ENCODE measurements around the gene SLC4A11.

The SLC4A11 gene

GRCh38 chr20:3213226-3213625, 25.8 kb downstream of the SLC4A11 start:
- Histone ChIP-seq H3K9me3 (ENCODE audit: control insufficient read depth, insufficient read depth, low read depth, low read length) (no peaks in the 10 kb centered on the region), H3K27me3 (ENCODE audit: control insufficient read depth, insufficient read depth, low read length) (no peaks in the 10 kb centered on the region), H3K4me3 (ENCODE audit: low read depth, low read length) (no peak overlapping the region), H3K9ac (ENCODE audit: low read length) (no peak overlapping the region), H3K4me1 (ENCODE audit: control insufficient read depth, insufficient read depth, low read length) (peaks cover 4% of the 10 kb centered on the region; the same call in 1 of the 2 replicates), H3K27ac (ENCODE audit: low read depth, low read length) (no peak overlapping the region), H3K36me3 (ENCODE audit: control insufficient read depth, insufficient read depth, low read length) (peaks cover 38% of the 10 kb centered on the region)

GRCh38 chr20:3210346-3210745, 28.6 kb downstream of the SLC4A11 start:
- Histone ChIP-seq H3K9ac (ENCODE audit: low read length) (peak overlapping the region; percentile 93), H3K27me3 (ENCODE audit: control insufficient read depth, insufficient read depth, low read length) (no peaks in the 10 kb centered on the region), H3K27ac (ENCODE audit: low read depth, low read length) (no peak overlapping the region), H3K4me3 (ENCODE audit: low read depth, low read length) (peak overlapping the region; percentile 82), H3K9me3 (ENCODE audit: control insufficient read depth, insufficient read depth, low read depth, low read length) (no peaks in the 10 kb centered on the region), H3K36me3 (ENCODE audit: control insufficient read depth, insufficient read depth, low read length) (peaks cover 25% of the 10 kb centered on the region), H3K4me1 (ENCODE audit: control insufficient read depth, insufficient read depth, low read length) (peaks cover 4% of the 10 kb centered on the region; the same call in 1 of the 2 replicates)

- Histone ChIP-seq H3K9me3 (ENCODE audit: control insufficient read depth, insufficient read depth, low read depth, low read length) (no peaks in the 10 kb centered on the region), H3K36me3 (ENCODE audit: control insufficient read depth, insufficient read depth, low read length) (peaks cover 21% of the 10 kb centered on the region), H3K4me1 (ENCODE audit: control insufficient read depth, insufficient read depth, low read length) (peaks cover 4% of the 10 kb centered on the region; the same call in 1 of the 2 replicates), H3K27me3 (ENCODE audit: control insufficient read depth, insufficient read depth, low read length) (no peaks in the 10 kb centered on the region), H3K4me3 (ENCODE audit: low read depth, low read length) (peak overlapping the region; percentile 82), H3K9ac (ENCODE audit: low read length) (peak overlapping the region; percentile 93), H3K27ac (ENCODE audit: low read depth, low read length) (0 out of 2 replicates have a peak overlapping the region, but pooled peaks have one; percentile 69)
Observed at GRCh38 chr20:3209946-3210317, 29.1 kb downstream of the SLC4A11 start.

DNA sequence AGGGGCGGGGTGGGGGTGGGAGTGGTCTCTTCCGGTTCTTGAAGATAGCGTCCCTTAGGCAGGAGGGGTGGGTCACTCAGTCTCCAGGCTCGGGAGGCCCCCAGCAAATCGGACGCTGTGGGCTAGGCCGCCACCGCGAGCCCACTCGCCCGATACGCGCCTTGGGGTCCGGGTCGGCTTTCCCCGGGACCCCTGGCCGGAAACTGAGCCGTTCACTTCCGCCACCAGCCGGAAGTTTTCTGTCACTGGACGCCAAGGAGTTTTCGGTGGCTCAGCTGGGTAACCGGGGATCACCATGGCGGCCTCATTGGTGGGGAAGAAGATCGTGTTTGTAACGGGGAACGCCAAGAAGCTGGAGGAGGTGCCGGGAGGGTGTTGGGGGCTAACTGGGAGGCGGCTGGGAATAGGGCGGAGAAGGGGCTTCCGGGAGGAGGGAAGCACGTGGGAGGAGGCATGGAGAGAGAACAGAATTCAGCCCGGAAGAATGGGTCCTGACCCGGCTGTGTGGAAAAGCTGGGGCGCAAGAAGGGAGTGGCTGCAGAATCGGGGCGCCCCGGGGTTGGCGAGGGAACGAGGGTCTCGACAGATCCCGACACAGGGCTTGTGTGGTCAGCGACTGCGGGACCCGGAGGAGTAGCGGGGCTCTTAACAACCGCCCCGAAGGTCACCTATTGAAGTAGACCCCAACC, 29.6 kb downstream of the SLC4A11 start, which contains the start of gene ITPA:
TSS of gene ITPA (plus strand) at position 242 of the 689 bp plus-strand sequence. CDS start at position 296, 54 bp downstream.
- Histone ChIP-seq H3K9me3 (ENCODE audit: control insufficient read depth, insufficient read depth, low read depth, low read length) (no peaks in the 10 kb centered on the region), H3K4me1 (ENCODE audit: control insufficient read depth, insufficient read depth, low read length) (peaks cover 4% of the 10 kb centered on the region; the same call in 1 of the 2 replicates), H3K36me3 (ENCODE audit: control insufficient read depth, insufficient read depth, low read length) (peaks cover 18% of the 10 kb centered on the region), H3K9ac (ENCODE audit: low read length) (peak within 1 kb of the TSS; percentile 93), H3K27ac (ENCODE audit: low read depth, low read length) (peak within 1 kb of the TSS; percentile 69; the same call in 1 of the 2 replicates), H3K27me3 (ENCODE audit: control insufficient read depth, insufficient read depth, low read length) (no peaks in the 10 kb centered on the region), H3K4me3 (ENCODE audit: low read depth, low read length) (peak within 1 kb of the TSS; percentile 82)

DNA sequence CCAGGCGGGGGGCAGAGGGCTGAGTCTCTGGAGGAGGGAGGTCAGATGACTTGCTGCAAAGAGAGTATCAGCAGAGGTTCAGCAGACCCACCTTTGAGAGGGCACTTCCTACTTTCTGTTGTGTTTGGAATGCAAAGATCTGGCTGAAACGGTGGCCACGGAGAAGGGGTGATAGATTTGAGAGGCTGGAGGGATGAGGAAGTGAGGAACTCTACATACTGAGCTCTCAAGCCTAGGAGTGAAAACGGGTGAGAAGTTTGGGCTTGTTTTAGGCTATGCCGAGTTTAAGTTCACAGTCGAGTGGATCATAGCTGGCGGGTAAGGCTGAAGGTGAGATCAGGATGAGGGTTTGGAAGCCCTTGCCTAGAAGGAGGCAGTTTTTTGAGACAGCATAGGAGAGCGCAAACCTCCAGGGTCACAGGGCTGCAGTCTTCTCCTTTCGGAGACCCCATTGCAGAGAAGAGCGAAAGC, 30.2 kb downstream of the SLC4A11 start:
- Histone ChIP-seq H3K36me3 (ENCODE audit: control insufficient read depth, insufficient read depth, low read length) (peaks cover 13% of the 10 kb centered on the region), H3K27ac (ENCODE audit: low read depth, low read length) (peak overlapping the region; percentile 69; the same call in 1 of the 2 replicates), H3K4me1 (ENCODE audit: control insufficient read depth, insufficient read depth, low read length) (peaks cover 4% of the 10 kb centered on the region; the same call in 1 of the 2 replicates), H3K27me3 (ENCODE audit: control insufficient read depth, insufficient read depth, low read length) (no peaks in the 10 kb centered on the region), H3K4me3 (ENCODE audit: low read depth, low read length) (peak overlapping the region; percentile 82), H3K9me3 (ENCODE audit: control insufficient read depth, insufficient read depth, low read depth, low read length) (no peaks in the 10 kb centered on the region), H3K9ac (ENCODE audit: low read length) (peak overlapping the region; percentile 93)

DNA sequence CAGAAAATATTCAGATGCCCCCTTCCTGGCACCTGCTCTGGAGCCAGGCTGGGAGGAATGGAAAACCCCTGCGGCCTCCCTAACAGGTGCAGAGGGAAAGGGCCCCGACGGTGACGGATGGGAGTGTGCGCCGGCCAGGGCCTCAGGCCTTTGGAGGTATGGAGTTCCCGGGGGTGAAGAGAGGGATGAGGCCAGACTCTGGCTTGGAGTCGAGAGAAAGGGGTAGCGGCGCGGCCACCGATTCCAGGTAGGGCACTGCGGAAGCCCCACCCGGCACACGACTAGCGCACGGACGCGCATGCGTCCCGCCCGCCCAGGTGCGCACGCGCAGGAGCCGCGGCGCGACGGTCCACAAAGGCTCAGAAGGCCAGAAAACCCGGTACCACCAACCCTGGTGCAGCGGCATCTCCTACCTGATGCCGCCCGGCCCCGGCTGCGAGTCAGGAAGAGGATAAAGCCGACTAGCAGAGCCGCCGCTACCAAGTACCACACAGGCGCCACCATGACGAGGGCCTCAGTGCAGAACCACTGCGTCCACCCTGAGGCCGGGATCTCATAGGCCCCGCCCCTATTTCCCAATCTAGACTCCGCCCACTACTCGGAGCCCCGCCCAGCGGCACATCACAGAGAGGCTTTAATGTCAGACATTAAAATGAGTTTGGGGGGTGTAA, 34.7 kb downstream of the SLC4A11 start, which contains the start of gene DDRGK1:
TSS of gene DDRGK1 (minus strand) at position 559 of the 671 bp plus-strand sequence. CDS start at position 504, 55 bp downstream.
- peak within 1 kb of the TSS; percentile 92 for H3K4me3 ChIP-seq (ENCODE audit: low read depth, low read length)
- H3K36me3 ChIP-seq (ENCODE audit: control insufficient read depth, insufficient read depth, low read length): peaks cover 22% of the 10 kb centered on the region
- H3K9me3 ChIP-seq (ENCODE audit: control insufficient read depth, insufficient read depth, low read depth, low read length): no peaks in the 10 kb centered on the region
- peaks cover 11% of the 10 kb centered on the region for H3K4me1 ChIP-seq (ENCODE audit: control insufficient read depth, insufficient read depth, low read length)
- peak within 1 kb of the TSS; percentile 80 for H3K9ac ChIP-seq (ENCODE audit: low read length)
- H3K27ac ChIP-seq (ENCODE audit: low read depth, low read length): peak within 1 kb of the TSS; percentile 56
- H3K27me3 ChIP-seq (ENCODE audit: control insufficient read depth, insufficient read depth, low read length): no peaks in the 10 kb centered on the region

DNA sequence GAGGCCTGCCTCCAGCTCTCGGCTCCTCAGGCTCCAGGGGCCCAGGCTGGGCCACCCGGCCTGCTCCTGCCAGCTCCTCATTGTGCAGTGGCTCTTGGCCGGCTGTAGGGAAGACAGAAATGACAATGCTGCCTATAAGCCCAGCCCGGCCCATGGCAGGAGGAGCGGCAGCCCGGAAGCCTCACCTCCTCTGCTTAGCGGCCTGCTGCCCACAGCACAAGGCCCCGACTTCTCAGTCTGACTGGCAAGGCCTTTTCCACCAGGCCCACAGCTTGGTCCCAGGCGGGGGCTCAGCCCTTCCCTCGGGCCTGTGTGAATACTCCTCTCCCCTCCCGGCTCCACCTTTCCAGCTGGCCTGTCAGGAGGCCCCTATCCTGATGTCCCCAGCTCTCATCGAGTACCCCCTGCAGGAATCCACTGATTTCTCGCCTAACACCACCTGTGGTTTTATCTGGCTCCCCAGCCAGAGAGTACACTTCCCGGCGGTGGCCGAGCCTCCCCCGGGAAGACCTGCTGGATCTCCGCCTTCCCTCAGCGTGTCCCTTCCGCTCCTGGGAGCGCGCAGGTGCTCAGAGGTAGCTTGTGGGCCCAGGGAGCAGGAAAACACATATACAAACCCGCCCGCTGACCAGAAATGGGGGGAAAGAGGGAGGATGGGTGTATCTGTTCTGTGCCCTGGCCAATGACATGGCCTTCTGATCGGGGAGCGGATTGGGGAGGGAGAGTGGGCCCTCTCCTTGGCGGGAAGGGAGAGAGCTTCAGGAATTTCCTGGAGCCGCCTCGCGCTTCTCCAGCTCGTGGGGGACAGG, 35.5 kb downstream of the SLC4A11 start:
- H3K4me1 ChIP-seq (ENCODE audit: control insufficient read depth, insufficient read depth, low read length): peaks cover 11% of the 10 kb centered on the region
- no peaks in the 10 kb centered on the region for H3K9me3 ChIP-seq (ENCODE audit: control insufficient read depth, insufficient read depth, low read depth, low read length)
- H3K4me3 ChIP-seq (ENCODE audit: low read depth, low read length): peak overlapping the region; percentile 92
- no peaks in the 10 kb centered on the region for H3K27me3 ChIP-seq (ENCODE audit: control insufficient read depth, insufficient read depth, low read length)
- peak overlapping the region; percentile 56; the same call in 1 of the 2 replicates for H3K27ac ChIP-seq (ENCODE audit: low read depth, low read length)
- H3K36me3 ChIP-seq (ENCODE audit: control insufficient read depth, insufficient read depth, low read length): peaks cover 28% of the 10 kb centered on the region
- peak overlapping the region; percentile 80 for H3K9ac ChIP-seq (ENCODE audit: low read length)

DNA sequence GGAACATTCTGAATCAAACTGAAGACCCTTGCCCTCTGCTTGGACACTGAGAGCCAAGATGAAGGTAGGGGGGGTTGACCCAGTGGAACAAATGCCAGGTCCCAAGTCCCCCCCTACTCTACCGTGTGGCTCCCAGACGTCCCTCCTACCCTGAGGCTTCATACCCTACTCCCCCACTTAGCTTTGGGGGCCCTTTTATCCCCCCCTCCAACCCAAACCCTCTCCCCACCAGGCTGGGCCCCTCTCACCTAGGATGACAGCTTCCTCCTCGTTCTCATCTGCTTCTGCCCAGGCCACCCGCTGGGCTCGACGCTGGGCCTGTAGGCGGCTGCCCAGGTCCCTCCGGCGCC, 36.0 kb downstream of the SLC4A11 start:
- H3K9me3 ChIP-seq (ENCODE audit: control insufficient read depth, insufficient read depth, low read depth, low read length): no peaks in the 10 kb centered on the region
- H3K9ac ChIP-seq (ENCODE audit: low read length): peak overlapping the region; percentile 80
- H3K36me3 ChIP-seq (ENCODE audit: control insufficient read depth, insufficient read depth, low read length): peaks cover 28% of the 10 kb centered on the region
- H3K27ac ChIP-seq (ENCODE audit: low read depth, low read length): no peak overlapping the region
- H3K4me3 ChIP-seq (ENCODE audit: low read depth, low read length): peak overlapping the region; percentile 92
- H3K4me1 ChIP-seq (ENCODE audit: control insufficient read depth, insufficient read depth, low read length): peaks cover 8% of the 10 kb centered on the region
- no peaks in the 10 kb centered on the region for H3K27me3 ChIP-seq (ENCODE audit: control insufficient read depth, insufficient read depth, low read length)

DNA sequence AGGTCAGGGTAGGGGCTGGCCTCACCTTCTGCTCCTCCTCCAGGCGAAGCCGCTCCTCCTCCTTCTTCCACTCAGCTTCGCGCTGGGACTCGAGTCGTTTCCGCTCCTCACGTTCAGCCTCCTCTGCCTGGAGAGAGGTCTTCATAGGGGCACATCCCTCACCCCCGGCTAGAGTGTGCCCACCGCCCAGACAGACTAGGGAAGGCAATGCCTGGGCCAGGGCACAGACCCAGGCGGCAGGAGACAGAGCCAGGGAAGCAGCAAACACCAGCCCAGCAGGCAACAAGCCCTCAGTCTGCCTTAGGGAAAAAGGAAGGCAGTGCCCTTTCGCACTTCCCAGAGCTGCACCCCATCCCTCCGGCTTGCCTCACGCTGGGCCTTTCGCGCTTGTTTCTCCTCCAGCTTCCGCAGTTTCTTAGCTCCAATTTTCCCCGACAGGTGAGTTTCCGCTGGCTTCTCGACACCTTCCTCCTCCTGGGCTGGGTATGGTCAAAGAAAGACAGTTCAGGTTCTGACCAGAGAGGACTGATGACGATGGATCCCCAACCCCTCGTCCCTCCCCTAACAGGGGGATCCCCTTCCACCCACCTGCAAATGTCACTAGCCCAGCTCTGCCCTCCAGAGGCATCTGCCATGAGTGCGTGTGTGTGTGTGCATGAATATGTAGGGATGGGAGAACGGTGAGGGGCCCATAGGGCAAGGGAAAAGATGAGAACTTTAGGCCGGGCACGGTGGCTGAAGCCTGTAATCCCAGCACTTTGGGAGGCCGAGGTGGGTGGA, 38.8 kb downstream of the SLC4A11 start:
- Histone ChIP-seq H3K27me3 (ENCODE audit: control insufficient read depth, insufficient read depth, low read length) (no peaks in the 10 kb centered on the region), H3K9ac (ENCODE audit: low read length) (no peak overlapping the region), H3K36me3 (ENCODE audit: control insufficient read depth, insufficient read depth, low read length) (peaks cover 51% of the 10 kb centered on the region), H3K4me3 (ENCODE audit: low read depth, low read length) (no peak overlapping the region), H3K4me1 (ENCODE audit: control insufficient read depth, insufficient read depth, low read length) (peaks cover 8% of the 10 kb centered on the region), H3K27ac (ENCODE audit: low read depth, low read length) (no peak overlapping the region), H3K9me3 (ENCODE audit: control insufficient read depth, insufficient read depth, low read depth, low read length) (no peaks in the 10 kb centered on the region)

DNA sequence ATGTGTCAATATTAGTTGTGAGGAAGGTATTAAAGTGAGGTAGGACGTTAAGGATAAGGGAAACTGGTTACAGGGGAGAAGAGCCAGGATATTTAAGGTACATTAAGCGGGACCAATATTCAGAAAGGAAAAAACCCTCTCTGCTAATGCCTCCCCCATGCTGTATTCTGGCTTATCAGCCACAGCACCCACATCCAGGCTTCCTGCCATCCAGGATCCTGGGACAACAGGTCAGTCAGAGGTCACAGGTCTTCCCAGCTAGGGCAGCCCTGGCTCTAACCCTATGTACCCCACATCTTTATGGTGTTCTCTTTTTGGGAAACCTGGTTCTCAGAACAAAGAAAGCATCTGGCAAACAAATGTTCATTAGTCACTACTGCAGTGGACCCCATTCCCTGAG, 39.8 kb downstream of the SLC4A11 start:
- Histone ChIP-seq H3K36me3 (ENCODE audit: control insufficient read depth, insufficient read depth, low read length) (peaks cover 61% of the 10 kb centered on the region), H3K27ac (ENCODE audit: low read depth, low read length) (no peak overlapping the region), H3K4me3 (ENCODE audit: low read depth, low read length) (no peak overlapping the region), H3K4me1 (ENCODE audit: control insufficient read depth, insufficient read depth, low read length) (peaks cover 8% of the 10 kb centered on the region), H3K9me3 (ENCODE audit: control insufficient read depth, insufficient read depth, low read depth, low read length) (no peaks in the 10 kb centered on the region), H3K9ac (ENCODE audit: low read length) (no peak overlapping the region), H3K27me3 (ENCODE audit: control insufficient read depth, insufficient read depth, low read length) (no peaks in the 10 kb centered on the region)

Data from HUES6 (cell line).